ENCODE results near the gene ABHD17A.

DNA sequence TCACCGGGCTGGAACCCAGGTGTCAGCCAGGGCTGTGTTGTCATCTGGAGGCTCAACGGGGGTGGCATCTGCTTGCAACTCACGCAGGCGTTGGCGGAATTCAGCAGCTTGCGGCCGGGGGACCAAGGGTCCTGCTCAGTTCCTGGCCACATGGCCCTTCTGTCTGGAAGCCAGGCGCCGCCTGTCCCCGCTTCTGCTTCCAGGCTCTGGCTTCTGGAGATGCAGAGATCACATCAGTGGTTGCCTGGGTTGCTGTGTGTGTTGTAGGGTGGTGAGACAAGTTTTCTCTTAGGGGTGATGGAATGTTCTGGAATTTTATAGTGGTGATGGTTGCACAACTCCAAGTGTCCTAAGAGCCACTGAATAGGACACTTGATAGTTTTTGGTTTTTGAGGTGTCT, 24.9 kb upstream of the ABHD17A start:
- TF ChIP-seq, protein P1, sequence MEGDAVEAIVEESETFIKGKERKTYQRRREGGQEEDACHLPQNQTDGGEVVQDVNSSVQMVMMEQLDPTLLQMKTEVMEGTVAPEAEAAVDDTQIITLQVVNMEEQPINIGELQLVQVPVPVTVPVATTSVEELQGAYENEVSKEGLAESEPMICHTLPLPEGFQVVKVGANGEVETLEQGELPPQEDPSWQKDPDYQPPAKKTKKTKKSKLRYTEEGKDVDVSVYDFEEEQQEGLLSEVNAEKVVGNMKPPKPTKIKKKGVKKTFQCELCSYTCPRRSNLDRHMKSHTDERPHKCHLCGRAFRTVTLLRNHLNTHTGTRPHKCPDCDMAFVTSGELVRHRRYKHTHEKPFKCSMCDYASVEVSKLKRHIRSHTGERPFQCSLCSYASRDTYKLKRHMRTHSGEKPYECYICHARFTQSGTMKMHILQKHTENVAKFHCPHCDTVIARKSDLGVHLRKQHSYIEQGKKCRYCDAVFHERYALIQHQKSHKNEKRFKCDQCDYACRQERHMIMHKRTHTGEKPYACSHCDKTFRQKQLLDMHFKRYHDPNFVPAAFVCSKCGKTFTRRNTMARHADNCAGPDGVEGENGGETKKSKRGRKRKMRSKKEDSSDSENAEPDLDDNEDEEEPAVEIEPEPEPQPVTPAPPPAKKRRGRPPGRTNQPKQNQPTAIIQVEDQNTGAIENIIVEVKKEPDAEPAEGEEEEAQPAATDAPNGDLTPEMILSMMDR (IDR thresholded peaks at IDR 0.05) = no peak
- TF ChIP-seq EZH2 (IDR thresholded peaks at IDR 0.05; ENCODE audit: borderline replicate concordance, insufficient read depth, low read depth, low read length, poor library complexity, severe bottlenecking) = no peak

Data from B cell (primary cell).